Sigmoid colon (tissue), 7 donors: ENCODE results near the gene DNAJC18. TPM values are rescaled to one million over a fixed set of nuclear protein-coding genes. Genes with fewer than 3 reads are reported as not detected.

ENCODE experiments used
- DNase-seq: peaks from one replicate; pipeline ENCODE4 v3.0.0-alpha.2; 2019
- H3K27ac ChIP-seq, 4 donors: fragments of 200-600 bp; sonication (generic); one replicate each; pipeline ENCODE4 v1.5.1; 2016 to 2019; ENCODE audit warnings: mild to moderate bottlenecking in 1 of 4
- H3K27me3 ChIP-seq, 3 donors: fragments of 200-600 bp; sonication (generic); one replicate each; pipeline ENCODE4 v1.5.1; 2019; ENCODE audit warnings: mild to moderate bottlenecking in 1 of 3
- H3K36me3 ChIP-seq, 4 donors: fragments of 200-600 bp; sonication (generic); one replicate each; pipeline ENCODE4 v1.5.1; 2016 to 2019
- H3K4me1 ChIP-seq, 4 donors: fragments of 200-600 bp; sonication (generic); one replicate each; pipeline ENCODE4 v1.5.1; 2017 to 2019
- H3K4me3 ChIP-seq, 4 donors: fragments of 200-600 bp; sonication (generic); one replicate each; pipeline ENCODE4 v1.5.1; 2017 to 2019; ENCODE audit warnings: mild to moderate bottlenecking in 2 of 4, moderate library complexity in 1 of 4
- H3K9me3 ChIP-seq, 4 donors: fragments of 200-600 bp in 3 of 4; sonication (generic) in 3 of 4; one replicate each; pipeline versions ENCODE4 v1.5.1 to v1.6.1; 2013 to 2019
- CTCF ChIP-seq, 4 experiments: fragments of 450-650 bp in 3 of 4; fragments of 200-600 bp in 1 of 4; IDR thresholded peaks; one replicate each; pipeline ENCODE4 v1.5.1; 2016 to 2019; ENCODE audit warnings: antibody characterized with exemption in 4 of 4, mild to moderate bottlenecking in 3 of 4, moderate library complexity in 2 of 4
- EP300 ChIP-seq, 4 donors: sonication (generic); formaldehyde crosslinking; IDR thresholded peaks; one replicate each; pipeline ENCODE4 v1.6.1; 2017; ENCODE audit warnings: antibody characterized with exemption in 4 of 4
- POLR2A ChIP-seq, 2 donors: fragments of 450-650 bp; IDR thresholded peaks; one replicate each; pipeline ENCODE4 v1.6.1; 2016; ENCODE audit warnings: antibody characterized with exemption in 2 of 2, mild to moderate bottlenecking in 2 of 2, moderate library complexity in 2 of 2
- POLR2AphosphoS5 ChIP-seq, 4 donors: sonication (generic); formaldehyde crosslinking; IDR thresholded peaks; one replicate each; pipeline ENCODE4 v1.6.1; 2017; ENCODE audit warnings: antibody characterized with exemption in 4 of 4
- WGBS, 2 donors: extraction: QIAGEN DNeasy Blood & Tissue Kit; methylation state at CpG; one replicate each; pipeline ENCODE4 v1.1.7; 2013; 5-methylcytosine and 5-hydroxymethylcytosine counted together
- intact Hi-C: fragments of 100-400 bp; cut with DNase I; formaldehyde crosslinking; loops from one replicate; pipeline ENCODE4 v1.15.1; 2023
- polyA plus RNA-seq, 3 donors: library from polyadenylated mRNA; stranded (reverse); fragments of 200-250 nt; gene quantifications; one replicate each; pipeline ENCODE4 v1.2.3, GENCODE V29; 2013
- total RNA-seq, 4 donors: library from RNA; depleted of rRNA; stranded (reverse); fragments of >200 nt; gene quantifications; one replicate each; pipeline ENCODE4 v1.1.0, GENCODE V29; 2016
- donor health status: healthy with polysubstance abuse.
- donor health status: Bipolar disorder and iron deficiency.
- donor health status: healthy.

The DNAJC18 gene
- total and polyA plus RNA-seq, 7 donors = 1.2 to 12.5 (median 6.8) TPM

- intact Hi-C loops = no loop called here
- TF ChIP-seq POLR2AphosphoS5 (IDR thresholded peaks at IDR 0.05) (no peak), POLR2A (IDR thresholded peaks at IDR 0.05) (no peak), CTCF (IDR thresholded peaks at IDR 0.05) (no peak), EP300 (IDR thresholded peaks at IDR 0.05) (no peak)
Measured at GRCh38 chr5:139381837-139382761, 57.2 kb downstream of the DNAJC18 start.

DNA sequence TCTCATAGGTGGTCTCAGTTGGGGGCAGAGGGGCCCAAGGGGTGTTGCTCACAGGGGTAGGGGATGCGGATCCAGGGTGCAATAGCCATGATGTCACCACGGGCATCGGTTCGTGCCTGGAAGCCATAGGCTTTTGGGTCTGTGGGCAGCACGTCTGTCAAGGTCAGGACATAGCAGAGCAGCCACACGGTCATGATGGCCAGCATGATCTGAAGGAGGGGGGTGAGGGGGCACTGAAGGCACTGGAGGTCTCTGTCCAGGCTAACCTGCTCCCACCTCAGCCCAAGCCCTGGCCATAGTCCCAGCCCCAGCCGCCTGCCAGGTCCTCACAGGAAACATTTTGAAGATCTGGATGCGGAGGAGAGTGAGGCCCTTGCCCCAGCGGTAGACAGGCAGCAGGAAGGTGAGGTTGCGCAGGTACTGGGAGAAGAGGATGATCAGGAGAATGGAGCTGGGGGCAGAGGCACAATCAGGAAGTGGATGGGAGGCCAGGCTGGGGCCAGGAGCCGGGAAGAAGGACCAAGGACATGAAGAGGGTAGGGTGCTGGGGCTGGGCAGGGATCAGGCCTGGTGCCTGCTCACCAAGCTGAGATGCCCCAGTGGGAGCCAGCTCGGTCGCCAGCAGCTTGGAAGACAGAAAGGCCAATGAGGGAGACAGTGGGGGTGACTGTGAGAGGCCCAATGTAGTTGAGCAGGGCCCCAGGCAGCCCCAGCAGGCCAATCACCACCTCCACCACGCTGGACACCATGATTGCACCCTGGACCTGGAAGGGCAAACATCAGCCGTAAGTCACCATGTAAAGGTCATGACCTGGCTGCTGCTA is 59.5 kb downstream of the DNAJC18 start:
- TF ChIP-seq POLR2A (IDR thresholded peaks at IDR 0.05) = no peak
- no peak for TF ChIP-seq POLR2AphosphoS5 (IDR thresholded peaks at IDR 0.05)
- TF ChIP-seq CTCF (IDR thresholded peaks at IDR 0.05) = no peak
- TF ChIP-seq EP300 (IDR thresholded peaks at IDR 0.05) = no peak
- Histone ChIP-seq H3K36me3 (peaks cover 0 to 3% (median 0%) of the 10 kb centered on the region in 4 donors), H3K9me3 (no peaks in the 10 kb centered on the region), H3K27me3 (no peaks in the 10 kb centered on the region), H3K27ac (no peak overlapping the region), H3K4me1 (peaks cover 0 to 3% (median 0%) of the 10 kb centered on the region in 4 donors), H3K4me3 (no peak overlapping the region)
- intact Hi-C loops = no loop called here
- 90 to 92% methylated on average over 15 of the region's 15 CpGs for WGBS, 2 donors
- DNase-seq = no peak

More at GRCh38 chr5:139381837-139382761, 57.2 kb downstream of the DNAJC18 start:
- WGBS, 2 donors = 81 to 85% methylated on average over 28 of the region's 28 CpGs
- H3K4me3 ChIP-seq = no peak overlapping the region
- H3K27me3 ChIP-seq = no peaks in the 10 kb centered on the region
- H3K4me1 ChIP-seq = peaks cover 0 to 4% (median 0%) of the 10 kb centered on the region in 4 donors
- H3K36me3 ChIP-seq = no peaks in the 10 kb centered on the region
- no peak overlapping the region for H3K27ac ChIP-seq
- peak; percentile 49 for DNase-seq
- H3K9me3 ChIP-seq = no peaks in the 10 kb centered on the region

GRCh38 chr5:139378941-139379361 is 60.4 kb downstream of the DNAJC18 start:
- WGBS, 2 donors = 86 to 90% methylated on average over 13 of the region's 13 CpGs
- Histone ChIP-seq H3K4me3 (no peak overlapping the region), H3K27ac (no peak overlapping the region), H3K27me3 (no peaks in the 10 kb centered on the region), H3K4me1 (peaks cover 0 to 8% (median 2%) of the 10 kb centered on the region in 4 donors), H3K9me3 (no peaks in the 10 kb centered on the region), H3K36me3 (peaks cover 0 to 6% (median 0%) of the 10 kb centered on the region in 4 donors)
- TF ChIP-seq EP300 (IDR thresholded peaks at IDR 0.05) = no peak
- no peak for TF ChIP-seq CTCF (IDR thresholded peaks at IDR 0.05)
- TF ChIP-seq POLR2AphosphoS5 (IDR thresholded peaks at IDR 0.05) = no peak
- TF ChIP-seq POLR2A (IDR thresholded peaks at IDR 0.05) = no peak
- DNase-seq = peak; percentile 56
- intact Hi-C loops = no loop called here

DNA sequence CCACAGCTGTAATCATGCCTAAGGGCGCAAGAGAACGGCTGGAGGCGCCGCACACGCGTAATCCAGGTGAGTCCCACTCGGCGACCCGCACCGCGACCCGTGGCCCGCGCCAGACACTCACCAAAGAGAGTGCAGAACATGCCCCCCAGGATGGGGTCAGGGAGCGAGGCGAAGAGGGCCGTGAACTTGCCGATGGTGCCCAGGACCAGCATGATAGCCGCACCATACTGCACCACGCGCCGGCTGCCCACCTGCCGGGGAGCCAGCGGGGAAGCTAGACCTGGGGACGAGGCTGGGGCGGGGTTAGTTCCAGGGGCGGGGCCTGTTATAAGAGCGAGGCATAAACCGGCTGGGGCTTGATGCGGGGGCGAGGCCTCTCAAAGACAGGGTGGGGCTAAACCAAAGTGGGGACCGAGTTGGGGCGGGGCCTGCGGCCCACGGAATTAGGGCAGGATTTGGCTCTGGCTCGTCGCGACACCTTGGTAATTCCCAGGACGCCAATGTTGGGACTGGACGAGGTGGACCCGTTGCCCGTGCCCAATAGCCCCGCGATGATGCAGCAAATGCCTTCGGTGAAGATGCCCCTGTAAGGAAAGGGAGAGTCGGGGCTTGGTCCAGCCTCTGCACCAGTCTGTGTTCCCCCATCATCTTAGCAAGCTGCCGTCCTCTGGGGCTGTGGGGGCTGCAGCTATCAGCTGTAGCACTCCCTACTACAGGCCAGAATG is 61.1 kb downstream of the DNAJC18 start:
- H3K4me3 ChIP-seq = no peak overlapping the region
- H3K4me1 ChIP-seq = peaks cover 0 to 15% (median 7%) of the 10 kb centered on the region in 4 donors
- DNase-seq = peak; percentile 47
- intact Hi-C loops = no loop called here
- H3K27ac ChIP-seq = no peak overlapping the region
- no peaks in the 10 kb centered on the region for H3K9me3 ChIP-seq
- H3K36me3 ChIP-seq = peaks cover 0 to 6% (median 0%) of the 10 kb centered on the region in 4 donors
- H3K27me3 ChIP-seq = no peaks in the 10 kb centered on the region
- TF ChIP-seq EP300 (IDR thresholded peaks at IDR 0.05) (no peak), POLR2AphosphoS5 (IDR thresholded peaks at IDR 0.05) (no peak), CTCF (IDR thresholded peaks at IDR 0.05) (no peak), POLR2A (IDR thresholded peaks at IDR 0.05) (no peak)
- WGBS, 2 donors = 82 to 87% methylated on average over 47 of the region's 47 CpGs
